NCI-H2029 (cell line): Measurements from ENCODE around the gene NDUFB11.
"Not testable (repeated sequence)": the region's sequence is repeated elsewhere in the genome, so short reads cannot be mapped to it uniquely, and the experiment has no call there.

Experiments used
- DNase-seq: peaks from one replicate; lab custom pipeline; 2025; lab: John Stamatoyannopoulos, UW

The NDUFB11 gene

GRCh38 chrX:47146121-47146935, 1.8 kb upstream of the NDUFB11 start:
- no peak for DNase-seq

- no peak for DNase-seq
These were observed 1.1 kb upstream of the NDUFB11 start for GRCh38 chrX:47145395-47146120.

DNA sequence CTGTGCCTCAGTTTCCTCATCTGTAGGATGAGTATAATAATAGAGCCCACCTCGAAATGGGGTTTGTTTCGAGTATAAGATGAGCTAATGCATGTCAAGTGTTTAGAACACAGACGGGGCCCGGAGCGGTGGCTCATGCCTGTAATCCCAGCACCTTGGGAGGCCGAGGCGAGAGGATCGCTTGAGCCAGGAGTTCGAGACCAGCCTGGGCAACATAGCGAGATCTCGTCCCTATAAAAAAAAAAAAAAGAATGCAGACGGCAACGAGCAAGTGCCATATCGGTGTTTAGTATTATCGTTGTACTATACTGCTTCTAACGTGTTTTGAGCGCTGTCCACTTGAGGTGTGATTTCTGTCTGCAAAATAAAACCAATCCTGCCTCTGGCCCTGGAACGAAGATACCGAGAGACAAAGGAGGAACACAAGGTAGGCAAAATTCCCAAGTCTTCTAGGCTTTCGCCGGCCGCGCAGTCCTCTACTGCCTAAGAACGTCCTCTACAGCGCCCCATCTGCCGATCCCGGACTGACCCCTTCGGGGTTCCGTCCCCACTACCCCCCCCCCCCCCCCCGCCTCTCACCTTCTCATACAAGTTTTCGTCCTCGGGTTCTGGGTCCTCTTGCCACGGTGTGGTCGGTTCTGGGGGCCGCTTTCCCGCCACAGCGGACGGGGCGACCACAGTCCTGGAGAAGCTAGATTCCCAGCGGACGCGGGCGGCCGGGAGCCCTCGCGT, 442 bp downstream of the NDUFB11 start:
- no peak for DNase-seq

DNA sequence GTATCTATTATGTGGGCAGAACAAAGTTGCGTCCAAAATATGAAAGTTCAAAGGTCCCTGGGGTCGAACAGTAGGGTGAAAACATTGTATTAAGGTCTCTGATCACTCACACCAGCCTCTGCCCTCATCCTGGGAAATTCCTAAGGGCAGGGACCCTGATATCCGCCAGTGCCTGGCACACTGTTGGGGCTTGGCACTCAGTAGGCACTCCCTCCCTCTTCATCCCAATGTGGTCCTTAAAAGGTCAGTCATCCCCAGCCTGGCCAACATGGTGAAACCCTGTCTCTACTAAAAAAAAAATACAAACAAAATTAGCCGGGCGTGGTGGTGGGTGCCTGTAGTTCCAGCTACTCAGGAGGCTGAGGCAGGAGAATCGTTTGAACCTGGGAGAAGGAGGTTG, 6.3 kb downstream of the NDUFB11 start:
- no peak for DNase-seq

DNA sequence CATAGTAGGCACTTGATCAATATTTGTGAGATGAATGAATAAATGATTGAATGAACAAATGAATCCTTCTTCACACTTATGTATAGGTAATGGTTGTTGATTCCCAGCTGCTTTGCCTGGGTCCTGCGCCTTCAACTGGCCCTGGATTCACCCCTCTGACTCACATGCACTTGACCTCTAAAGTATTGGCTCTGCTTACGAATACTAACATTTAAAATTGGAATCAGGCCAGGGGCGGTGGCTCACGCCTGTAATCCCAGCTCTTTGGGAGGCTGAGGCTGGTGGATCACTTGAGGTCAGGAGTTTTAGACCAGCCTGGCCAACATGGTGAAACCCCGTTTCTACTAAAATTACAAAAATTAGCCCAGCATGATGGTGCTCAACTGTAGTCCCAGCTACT, 8.9 kb downstream of the NDUFB11 start:
- DNase-seq, result peak; percentile 21

DNA sequence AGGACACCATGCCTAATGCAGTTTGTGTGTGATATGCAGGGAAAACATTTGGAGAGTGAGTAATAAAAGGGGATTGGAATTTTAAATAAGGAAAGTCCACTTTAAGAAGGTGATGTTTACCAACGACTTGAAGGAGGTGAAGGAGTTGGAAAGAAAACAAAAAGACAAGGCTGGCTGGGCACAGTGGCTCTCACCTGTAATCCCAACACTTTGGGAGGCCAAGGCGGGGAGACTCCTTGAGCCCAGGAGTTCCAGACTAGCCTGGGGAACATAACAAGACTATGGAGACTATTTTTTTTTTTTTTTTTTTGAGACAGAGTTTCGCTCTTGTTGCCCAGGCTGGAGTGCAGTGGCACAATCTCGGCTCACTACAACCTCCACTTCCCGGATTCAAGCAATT, 11.0 kb downstream of the NDUFB11 start:
- no peak for DNase-seq

GRCh38 chrX:47129899-47130358, 14.6 kb downstream of the NDUFB11 start:
- DNase-seq, result no peak

- DNase-seq, result peak; percentile 87
These were observed 15.2 kb downstream of the NDUFB11 start for GRCh38 chrX:47129157-47129898.

GRCh38 chrX:47124466-47124865, 20.0 kb downstream of the NDUFB11 start:
- not testable (repeated sequence) for DNase-seq

DNA sequence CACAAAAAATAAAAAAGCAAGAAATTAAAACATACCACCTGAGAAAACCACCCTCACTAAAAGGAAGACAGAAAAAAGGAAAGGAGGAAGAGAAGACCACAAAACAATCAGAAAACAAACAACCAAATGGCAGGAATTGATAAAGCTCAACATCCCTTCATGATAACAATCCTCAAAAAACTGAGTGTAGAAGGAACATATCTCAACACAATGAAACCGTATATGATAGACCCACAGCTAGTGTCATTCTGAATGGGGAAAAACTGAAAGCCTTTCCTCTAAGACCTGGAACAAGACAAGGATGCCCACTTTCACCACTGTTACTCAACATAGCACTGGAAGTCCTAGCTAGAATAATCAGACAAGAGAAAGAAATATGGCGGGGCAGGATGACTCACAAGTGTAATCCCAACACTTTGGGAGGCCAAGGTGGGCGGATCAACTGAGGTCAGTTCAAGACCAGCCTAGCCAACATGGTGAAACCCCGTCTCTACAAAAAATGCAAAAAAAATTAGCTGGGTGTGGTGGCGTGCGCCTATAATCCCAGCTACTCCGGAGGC, 27.9 kb downstream of the NDUFB11 start:
- not testable (repeated sequence) for DNase-seq

GRCh38 chrX:47112316-47112954, 32.1 kb downstream of the NDUFB11 start:
- DNase-seq, result no peak

GRCh38 chrX:47110936-47111615, 33.4 kb downstream of the NDUFB11 start:
- not testable (repeated sequence) for DNase-seq

DNA sequence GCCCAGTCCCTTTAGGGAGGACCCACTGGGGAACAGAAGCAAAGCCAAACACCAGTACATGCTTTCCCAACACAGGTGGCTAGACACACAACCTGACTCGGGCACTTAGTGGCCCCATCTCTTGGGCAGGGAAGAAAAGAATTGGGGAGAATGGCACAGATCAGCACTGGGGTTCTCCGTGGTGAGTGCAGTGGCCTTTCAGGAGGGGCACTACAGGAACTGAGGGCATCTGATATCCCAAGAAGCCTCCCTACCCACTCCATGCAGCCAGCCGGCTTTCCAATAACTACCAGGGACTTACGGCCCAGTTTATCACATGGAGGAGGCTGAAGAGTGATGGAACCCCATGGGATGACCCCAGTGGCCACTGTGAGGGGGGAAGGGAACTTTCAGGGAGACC, 43.3 kb downstream of the NDUFB11 start:
- no peak for DNase-seq

DNA sequence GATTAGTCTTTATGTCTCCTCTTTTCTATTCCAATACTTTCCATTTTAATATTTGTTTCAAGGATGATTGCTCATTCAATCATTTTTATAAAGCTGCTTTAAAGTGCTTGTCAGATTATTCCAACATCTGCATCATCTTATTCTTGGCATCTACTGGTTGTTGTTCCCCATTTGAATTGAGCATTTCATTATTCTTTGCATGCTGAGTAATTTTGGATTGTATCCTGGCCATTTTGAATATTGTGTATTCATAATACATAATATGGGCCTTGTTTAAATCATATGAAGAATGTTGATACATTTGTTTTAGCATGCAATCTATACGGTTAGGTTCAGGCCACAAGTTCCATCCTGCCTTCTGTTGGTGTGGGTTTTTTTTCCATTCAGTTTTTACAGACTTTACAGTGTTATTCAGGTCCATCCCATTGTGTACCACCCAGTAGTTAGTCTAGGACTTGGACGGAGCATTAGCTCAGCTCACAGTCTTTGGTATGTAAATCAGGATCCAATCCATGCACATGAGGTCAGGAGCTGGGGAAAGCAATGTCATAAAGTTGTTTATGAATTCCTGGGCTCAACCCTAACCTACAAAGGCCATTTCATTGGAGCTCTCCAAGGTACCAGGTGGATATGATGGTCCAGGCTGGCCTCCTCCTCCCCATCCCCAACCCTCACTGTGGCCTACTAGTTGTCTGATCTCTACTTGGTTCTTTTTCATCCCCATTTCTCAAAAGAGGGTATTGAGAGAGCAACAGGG, 46.0 kb downstream of the NDUFB11 start:
- DNase-seq, result no peak

GRCh38 chrX:47097018-47097417, 47.5 kb downstream of the NDUFB11 start:
- DNase-seq, result no peak

DNA sequence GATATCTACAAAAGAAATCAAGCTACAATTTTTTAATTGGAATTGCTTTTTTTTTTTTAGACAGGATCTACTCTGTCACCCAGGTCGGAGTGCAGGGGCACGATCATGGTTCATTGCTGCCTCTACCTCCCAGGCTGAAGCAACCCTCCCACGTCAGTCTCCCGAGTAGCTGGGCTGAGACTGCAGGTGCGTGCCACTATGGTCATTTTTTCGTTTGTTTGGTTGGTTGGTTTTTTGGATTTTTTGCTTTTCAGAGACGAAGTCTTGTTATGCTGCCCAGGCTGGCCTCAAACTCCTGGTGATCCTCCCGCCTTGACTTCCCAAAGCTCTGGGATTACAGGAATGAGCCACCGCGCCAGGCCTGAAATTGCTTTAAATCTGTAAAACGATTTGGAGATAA, 50.6 kb downstream of the NDUFB11 start:
- no peak for DNase-seq

DNA sequence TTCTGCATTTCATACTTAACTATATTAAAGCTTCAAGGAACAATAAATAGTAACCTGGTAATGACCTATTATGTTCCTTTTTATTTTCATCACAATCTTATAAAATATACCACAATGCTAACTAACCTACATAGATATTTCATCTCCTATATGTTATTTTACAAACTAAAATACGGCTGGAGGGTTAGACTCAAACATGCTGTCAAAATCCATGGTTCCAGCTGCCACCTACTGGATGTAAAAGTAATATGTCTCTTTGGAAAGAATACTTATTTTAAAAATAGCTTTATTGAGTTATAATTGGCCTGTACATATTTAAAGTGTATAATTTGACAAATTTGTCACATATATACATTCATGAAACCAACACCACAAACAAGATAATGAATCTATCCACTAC, 51.3 kb downstream of the NDUFB11 start:
- no peak for DNase-seq
